C4-2B (cell line): Measurements from ENCODE around the gene E2F1.

Source experiments
- CTCF ChIP-seq: fragments of 450-650 bp; conservative IDR thresholded peaks from 2 replicates; pipeline ENCODE4 v1.5.1; 2017; ENCODE audit warnings: mild to moderate bottlenecking
- ZFX ChIP-seq: fragments of 450-650 bp; IDR thresholded peaks from 2 replicates; pipeline ENCODE4 v1.6.1; 2017

- no peak for TF ChIP-seq CTCF
- TF ChIP-seq ZFX, result no peak
Measured at GRCh38 chr20:33669224-33669623, 17.0 kb downstream of the E2F1 start.
